Tibial nerve (tissue), 4 donors: Measurements from ENCODE around the gene NT5C1A. TPM values are rescaled to one million over a fixed set of nuclear protein-coding genes. Genes with fewer than 3 reads are reported as not detected.

Experiments used
- DNase-seq, 2 donors: peaks; one replicate each; pipeline ENCODE4 v3.0.0-alpha.2; 2019; ENCODE audit warnings: low spot score in 2 of 2
- H3K27ac ChIP-seq, 4 donors: fragments of 200-600 bp; sonication (generic) in 3 of 4; one replicate each; pipeline ENCODE4 v1.5.1; 2017 to 2019; ENCODE audit warnings: mild to moderate bottlenecking in 1 of 4
- H3K27me3 ChIP-seq, 2 donors: fragments of 200-600 bp; sonication (generic) in 1 of 2; one replicate each; pipeline versions ENCODE4 v1.5.1 to v1.6.0; 2017 to 2019
- H3K36me3 ChIP-seq, 3 donors: fragments of 200-600 bp; sonication (generic); one replicate each; pipeline ENCODE4 v1.5.1; 2018 to 2019
- H3K4me1 ChIP-seq, 4 donors: fragments of 200-600 bp; sonication (generic) in 3 of 4; one replicate each; pipeline ENCODE4 v1.5.1; 2017 to 2019
- H3K4me3 ChIP-seq, 4 donors: fragments of 200-600 bp; sonication (generic) in 3 of 4; one replicate each; pipeline ENCODE4 v1.5.1; 2017 to 2019; ENCODE audit warnings: mild to moderate bottlenecking in 1 of 4, moderate library complexity in 1 of 4
- H3K9me3 ChIP-seq, 4 donors: fragments of 200-600 bp; sonication (generic) in 3 of 4; one replicate each; pipeline ENCODE4 v1.5.1; 2017 to 2019
- CTCF ChIP-seq, 5 experiments: fragments of 200-600 bp in 3 of 5; fragments of 450-650 bp in 2 of 5; sonication (generic) in 3 of 5; IDR thresholded peaks; one replicate each; pipeline ENCODE4 v1.5.1; 2016 to 2019; ENCODE audit warnings: antibody characterized with exemption in 5 of 5, mild to moderate bottlenecking in 3 of 5, moderate library complexity in 2 of 5
- EP300 ChIP-seq, 2 donors: sonication (generic); formaldehyde crosslinking; IDR thresholded peaks; one replicate each; pipeline ENCODE4 v1.6.1; 2017; ENCODE audit warnings: antibody characterized with exemption in 2 of 2, mild to moderate bottlenecking in 1 of 2
- POLR2A ChIP-seq, 2 donors: fragments of 450-650 bp; IDR thresholded peaks; one replicate each; pipeline ENCODE4 v1.6.1; 2017; ENCODE audit warnings: antibody characterized with exemption in 2 of 2, mild to moderate bottlenecking in 2 of 2, moderate library complexity in 2 of 2
- WGBS, 2 donors: methylation state at CpG; one replicate each; pipeline ENCODE4 v1.1.5; 2018; 5-methylcytosine and 5-hydroxymethylcytosine counted together
- total RNA-seq, 4 donors: library from RNA; depleted of rRNA; stranded (reverse); fragments of >200 nt; gene quantifications; one replicate each; pipeline ENCODE4 v1.1.0, GENCODE V29; 2016

The NT5C1A gene
- total RNA-seq, 4 donors from 2014 or later, result 2.2 TPM; not detected in 3

GRCh38 chr1:39685071-39685470, 13.2 kb upstream of the NT5C1A start:
- Histone ChIP-seq H3K36me3 (no peaks in the 10 kb centered on the region), H3K9me3 (no peaks in the 10 kb centered on the region), H3K4me3 (no peak overlapping the region), H3K4me1 (peaks cover 0 to 8% (median 2%) of the 10 kb centered on the region in 4 donors), H3K27ac (no peak overlapping the region), H3K27me3 (peaks cover 0 to 78% of the 10 kb centered on the region in 2 donors)
- WGBS, 2 donors, result 66 to 77% methylated on average over 3 of the region's 3 CpGs
- DNase-seq, result no peak
- TF ChIP-seq POLR2A (IDR thresholded peaks at IDR 0.05) (no peak), CTCF (IDR thresholded peaks at IDR 0.05) (no peak), EP300 (IDR thresholded peaks at IDR 0.05) (no peak)

GRCh38 chr1:39684313-39684664, 12.4 kb upstream of the NT5C1A start:
- Histone ChIP-seq H3K27me3 (peaks cover 0 to 70% of the 10 kb centered on the region in 2 donors), H3K4me1 (peaks cover 0 to 8% (median 2%) of the 10 kb centered on the region in 4 donors), H3K27ac (no peak overlapping the region), H3K9me3 (no peaks in the 10 kb centered on the region), H3K36me3 (no peaks in the 10 kb centered on the region), H3K4me3 (no peak overlapping the region)
- no peak for TF ChIP-seq EP300 (IDR thresholded peaks at IDR 0.05)
- TF ChIP-seq CTCF (IDR thresholded peaks at IDR 0.05), result no peak
- TF ChIP-seq POLR2A (IDR thresholded peaks at IDR 0.05), result no peak
- DNase-seq, result no peak
- WGBS, 2 donors, result 63 to 100% methylated on average over 2 to 13 of the region's 13 CpGs

DNA sequence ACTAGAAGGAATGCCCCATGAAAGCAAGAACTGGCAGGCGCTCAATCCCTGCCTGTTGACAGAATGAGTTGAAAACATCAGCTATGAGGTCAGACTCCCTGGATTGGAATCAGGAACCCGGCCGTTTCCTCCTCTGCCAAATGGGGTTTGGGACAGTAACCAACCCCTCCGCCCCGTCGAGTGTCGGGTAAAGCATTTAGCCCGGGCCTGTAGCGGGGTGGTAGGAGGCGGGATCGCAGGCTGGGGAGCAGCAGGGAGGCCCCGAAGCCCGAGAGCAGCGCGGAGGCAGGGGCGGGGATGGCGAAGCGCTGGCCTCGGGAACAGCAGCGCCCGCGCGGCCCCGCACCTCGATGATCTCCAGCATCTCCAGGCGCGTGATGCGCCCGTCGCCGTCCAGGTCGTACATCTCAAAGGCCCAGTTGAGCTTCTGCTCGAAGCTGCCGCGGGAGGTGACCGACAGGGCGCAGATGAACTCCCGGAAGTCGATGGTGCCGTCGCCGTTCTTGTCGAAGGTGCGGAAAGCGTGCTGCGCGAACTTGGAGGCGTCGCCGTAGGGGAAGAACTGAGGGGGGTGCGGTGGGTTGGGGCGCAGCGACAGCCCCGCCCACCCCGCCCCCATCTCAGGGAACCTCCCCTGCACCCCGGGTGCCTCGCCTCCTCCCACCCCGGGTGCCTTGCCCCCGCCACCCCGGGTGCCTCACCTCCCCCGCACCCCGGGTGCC, 11.8 kb upstream of the NT5C1A start:
- no peak overlapping the region for H3K4me3 ChIP-seq
- no peaks in the 10 kb centered on the region for H3K36me3 ChIP-seq
- H3K27ac ChIP-seq, result no peak overlapping the region
- no peak for TF ChIP-seq EP300 (IDR thresholded peaks at IDR 0.05)
- TF ChIP-seq CTCF (IDR thresholded peaks at IDR 0.05), result no peak
- no peak for TF ChIP-seq POLR2A (IDR thresholded peaks at IDR 0.05)
- H3K4me1 ChIP-seq, result peaks cover 0 to 8% (median 2%) of the 10 kb centered on the region in 4 donors
- peak in 1 of 2 donors; percentile 12 for DNase-seq
- H3K9me3 ChIP-seq, result no peaks in the 10 kb centered on the region
- WGBS, 2 donors, result 22 to 29% methylated on average over 31 to 60 of the region's 62 CpGs
- H3K27me3 ChIP-seq, result peaks cover 0 to 66% of the 10 kb centered on the region in 2 donors

DNA sequence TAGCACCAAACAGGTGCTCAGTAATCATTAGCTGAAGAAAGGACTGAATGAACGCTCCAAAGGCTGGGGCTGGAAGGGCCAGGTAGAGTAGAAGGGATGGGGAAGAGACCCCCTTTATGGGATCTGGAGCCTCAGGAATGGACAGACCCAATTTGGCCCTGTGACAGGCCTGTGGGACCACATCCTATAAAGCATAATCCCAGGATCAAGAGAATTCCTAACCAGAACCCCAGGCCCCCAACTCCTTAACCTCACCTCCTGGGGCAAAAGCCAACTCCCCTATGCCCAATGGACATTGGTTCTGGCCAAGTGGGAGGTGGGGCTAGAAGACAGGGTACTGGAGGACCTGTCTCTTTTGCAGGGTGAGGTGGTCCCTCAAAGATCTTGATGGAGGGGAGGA, 10.1 kb upstream of the NT5C1A start:
- 67 to 73% methylated on average over 1 of the region's 1 CpG for WGBS, 2 donors
- no peaks in the 10 kb centered on the region for H3K9me3 ChIP-seq
- H3K4me3 ChIP-seq, result no peak overlapping the region
- no peaks in the 10 kb centered on the region for H3K36me3 ChIP-seq
- TF ChIP-seq EP300 (IDR thresholded peaks at IDR 0.05) (no peak), CTCF (IDR thresholded peaks at IDR 0.05) (no peak)
- H3K27me3 ChIP-seq, result peaks cover 0 to 49% of the 10 kb centered on the region in 2 donors
- no peak for DNase-seq
- peaks cover 0 to 8% (median 2%) of the 10 kb centered on the region in 4 donors for H3K4me1 ChIP-seq
- H3K27ac ChIP-seq, result no peak overlapping the region

DNA sequence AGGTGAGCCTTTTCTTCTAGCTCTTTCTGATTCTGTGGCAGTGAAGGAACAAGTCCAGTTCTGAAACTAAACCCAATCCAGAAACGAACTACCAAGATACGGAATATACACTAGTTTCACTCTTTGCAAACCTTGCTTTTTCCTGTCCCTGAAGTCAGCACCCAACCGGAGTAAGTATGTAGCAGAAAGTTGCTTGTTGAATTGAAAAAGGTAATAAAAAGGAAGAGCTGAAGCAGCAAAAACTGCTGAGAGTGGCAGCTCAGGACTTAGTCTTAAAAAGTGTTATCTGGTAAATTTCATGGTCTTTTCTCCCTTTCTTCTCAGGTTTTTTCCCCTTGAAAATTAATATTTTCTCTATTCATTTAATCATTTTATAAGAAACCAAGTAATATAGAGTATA, 9.4 kb upstream of the NT5C1A start:
- WGBS, 2 donors, result 69 to 79% methylated on average over 3 of the region's 3 CpGs
- H3K27ac ChIP-seq, result no peak overlapping the region
- H3K4me1 ChIP-seq, result peaks cover 0 to 8% (median 2%) of the 10 kb centered on the region in 4 donors
- H3K4me3 ChIP-seq, result no peak overlapping the region
- peaks cover 0 to 43% of the 10 kb centered on the region in 2 donors for H3K27me3 ChIP-seq
- no peaks in the 10 kb centered on the region for H3K36me3 ChIP-seq
- no peak for DNase-seq
- H3K9me3 ChIP-seq, result no peaks in the 10 kb centered on the region
- no peak for TF ChIP-seq CTCF (IDR thresholded peaks at IDR 0.05)
- no peak for TF ChIP-seq POLR2A (IDR thresholded peaks at IDR 0.05)
- no peak for TF ChIP-seq EP300 (IDR thresholded peaks at IDR 0.05)
